ENCODE measurements around the gene PALS2. TPM values are rescaled to one million over a fixed set of nuclear protein-coding genes. Genes with fewer than 3 reads are reported as not detected.

The PALS2 gene
- total and polyA plus RNA-seq, 7 donors: 0.60 to 14.2 (median 6.9) TPM

- Histone ChIP-seq H3K4me1 (no peaks in the 10 kb centered on the region), H3K36me3 (no peaks in the 10 kb centered on the region), H3K27me3 (no peaks in the 10 kb centered on the region), H3K9me3 (no peaks in the 10 kb centered on the region), H3K27ac (no peak overlapping the region), H3K4me3 (no peak overlapping the region)
- TF ChIP-seq CTCF (IDR thresholded peaks at IDR 0.05): no peak
- TF ChIP-seq POLR2AphosphoS5 (IDR thresholded peaks at IDR 0.05): no peak
- TF ChIP-seq EP300 (IDR thresholded peaks at IDR 0.05): no peak
- TF ChIP-seq POLR2A (IDR thresholded peaks at IDR 0.05): no peak
- intact Hi-C loops (cut with DNase I): no loop called here
- DNase-seq: no peak
- 70 to 83% methylated on average over 2 of the region's 2 CpGs for WGBS, 2 donors
These were observed 7.0 kb upstream of the PALS2 start for GRCh38 chr7:24566274-24566673.

GRCh38 chr7:24570983-24571382 is 2.3 kb upstream of the PALS2 start:
- no peak overlapping the region for H3K27ac ChIP-seq
- intact Hi-C loops (cut with DNase I): loop anchor here (5.0 to 10.0 kb wide), 3 partner anchors 94 to 1096 kb away; partner anchors contain the start of genes GSDME and IGF2BP3
- 58 to 74% methylated on average over 2 of the region's 2 CpGs for WGBS, 2 donors
- H3K4me1 ChIP-seq: peaks cover 0 to 14% (median 9%) of the 10 kb centered on the region in 4 donors
- no peaks in the 10 kb centered on the region for H3K9me3 ChIP-seq
- no peak overlapping the region for H3K4me3 ChIP-seq
- no peak for TF ChIP-seq POLR2AphosphoS5 (IDR thresholded peaks at IDR 0.05)
- no peak for TF ChIP-seq CTCF (IDR thresholded peaks at IDR 0.05)
- TF ChIP-seq POLR2A (IDR thresholded peaks at IDR 0.05): no peak
- TF ChIP-seq EP300 (IDR thresholded peaks at IDR 0.05): no peak
- H3K36me3 ChIP-seq: no peaks in the 10 kb centered on the region
- H3K27me3 ChIP-seq: no peaks in the 10 kb centered on the region
- no peak for DNase-seq

GRCh38 chr7:24572016-24572392 is 1.2 kb upstream of the PALS2 start:
- H3K9me3 ChIP-seq: no peaks in the 10 kb centered on the region

GRCh38 chr7:24572393-24572996 is 757 bp upstream of the PALS2 start:
- Histone ChIP-seq H3K27ac (peak overlapping the region; percentile 77 to 87 (median 82)), H3K4me3 (peak overlapping the region; percentile 71 to 85 (median 79)), H3K36me3 (no peaks in the 10 kb centered on the region), H3K4me1 (peaks cover 0 to 14% (median 9%) of the 10 kb centered on the region in 4 donors), H3K27me3 (no peaks in the 10 kb centered on the region), H3K9me3 (no peaks in the 10 kb centered on the region)
- no peak for TF ChIP-seq POLR2AphosphoS5 (IDR thresholded peaks at IDR 0.05)
- no peak for TF ChIP-seq CTCF (IDR thresholded peaks at IDR 0.05)
- no peak for TF ChIP-seq EP300 (IDR thresholded peaks at IDR 0.05)
- no peak for TF ChIP-seq POLR2A (IDR thresholded peaks at IDR 0.05)
- intact Hi-C loops (cut with DNase I): loop anchor here (5.0 to 10.0 kb wide), 3 partner anchors 92 to 1098 kb away; partner anchors contain the start of genes GSDME and IGF2BP3
- 2 to 3% methylated on average over 16 of the region's 16 CpGs for WGBS, 2 donors
- peak; percentile 67 for DNase-seq

More at GRCh38 chr7:24572016-24572392, 1.2 kb upstream of the PALS2 start:
- 58 to 65% methylated on average over 4 of the region's 4 CpGs for WGBS, 2 donors
- intact Hi-C loops (cut with DNase I): loop anchor here (5.0 to 10.0 kb wide), 3 partner anchors 93 to 1097 kb away; partner anchors contain the start of genes GSDME and IGF2BP3
- Histone ChIP-seq H3K4me1 (peaks cover 0 to 14% (median 9%) of the 10 kb centered on the region in 4 donors), H3K4me3 (no peak overlapping the region), H3K27ac (peak overlapping the region in 1 of 4 donors; percentile 82), H3K36me3 (no peaks in the 10 kb centered on the region), H3K27me3 (no peaks in the 10 kb centered on the region)
- DNase-seq: no peak
- TF ChIP-seq POLR2A (IDR thresholded peaks at IDR 0.05) (no peak), EP300 (IDR thresholded peaks at IDR 0.05) (no peak), POLR2AphosphoS5 (IDR thresholded peaks at IDR 0.05) (no peak), CTCF (IDR thresholded peaks at IDR 0.05) (no peak)

Measured in sigmoid colon (tissue), 7 donors.